ENCODE measurements around the gene PRXL2A. TPM values are rescaled to one million over a fixed set of nuclear protein-coding genes. Genes with fewer than 3 reads are reported as not detected.

Gene PRXL2A
- total RNA-seq, 2 experiments from 2014 or later: not detected

DNA sequence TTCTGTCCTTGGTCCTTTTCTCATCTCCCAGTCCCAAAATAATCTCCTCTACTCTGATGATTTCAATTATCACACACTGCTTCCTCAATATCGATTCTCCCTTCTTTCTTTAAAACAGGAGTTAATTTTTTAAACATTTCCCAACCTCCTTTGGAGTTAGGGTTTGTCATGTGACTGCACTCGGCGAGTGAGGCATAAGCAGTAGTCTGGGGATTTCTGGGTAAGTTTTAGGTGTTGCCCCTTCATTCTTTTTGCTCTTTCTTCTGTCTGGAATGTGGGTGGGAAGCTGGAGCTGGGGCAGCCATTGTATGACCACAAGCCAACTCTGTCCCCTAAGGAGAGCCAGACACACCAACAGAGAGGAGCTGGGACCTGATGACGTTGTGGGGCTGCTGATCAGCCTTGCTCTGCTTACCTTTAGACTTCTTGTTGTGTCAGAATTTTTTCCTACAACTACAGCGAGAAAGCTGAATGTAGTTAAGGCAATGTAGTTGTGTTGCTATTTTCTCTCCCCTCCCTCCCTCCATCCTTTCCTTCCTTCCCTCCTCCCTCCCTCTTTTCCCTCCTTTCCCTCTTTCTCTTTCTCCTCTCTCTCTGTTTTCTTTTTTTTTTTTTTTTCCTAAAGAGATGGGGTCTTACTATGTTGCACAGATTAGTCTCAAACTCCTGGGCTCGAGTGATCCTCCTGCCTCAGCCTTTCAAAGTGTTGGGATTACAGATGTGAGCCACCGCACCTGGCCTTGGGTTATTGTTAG, 39.3 kb downstream of the PRXL2A start:
- no TSS peak for BruUV-seq (replicated peaks)
- ChIA-PET CTCF (ENCODE audit: unreplicated experiment) (interaction anchor here (0.9 to 5.5 kb wide), 2 partner anchors 9 to 58 kb away, joined by 3 to 48 read pairs; no protein-coding TSS in a partner anchor), POLR2A (interaction anchor here (0.6 to 0.8 kb wide), 4 partner anchors 30 to 263 kb away, joined by 3 to 4 read pairs (median 4); no protein-coding TSS in a partner anchor)
- H2AFZ ChIP-seq (ENCODE audit: low read length): 0 out of 2 replicates have a peak overlapping the region, but pooled peaks have one; percentile 4
- peaks cover 20% of the 10 kb centered on the region for H3K4me1 ChIP-seq (ENCODE audit: insufficient read depth, low read length, poor library complexity, severe bottlenecking)
- H3K36me3 ChIP-seq (ENCODE audit: insufficient read depth, low read length): no peaks in the 10 kb centered on the region
- no peaks in the 10 kb centered on the region for H4K20me1 ChIP-seq (ENCODE audit: insufficient read depth, low read length)
- H3K4me2 ChIP-seq (ENCODE audit: low read length): no peak overlapping the region
- intact Hi-C loops (cut with micrococcal nuclease; ENCODE audit: unreplicated experiment): no loop called here
- H3K27ac ChIP-seq (ENCODE audit: low read depth, low read length, poor library complexity, severe bottlenecking): no peak overlapping the region
- no peaks in the 10 kb centered on the region for H3K9me3 ChIP-seq (ENCODE audit: low read length)
- no peaks in the 10 kb centered on the region for H3K9me2 ChIP-seq (ENCODE audit: insufficient read depth, low read length)
- no peaks in the 10 kb centered on the region for H3K79me2 ChIP-seq (ENCODE audit: insufficient read depth, low read depth, low read length)
- no peak overlapping the region for H3K4me3 ChIP-seq (ENCODE audit: low read depth, low read length, poor library complexity, severe bottlenecking)
- no peak for TF ChIP-seq EZH2phosphoT487 (IDR thresholded peaks at IDR 0.05; ENCODE audit: borderline replicate concordance, low read depth, low read length)
- TF ChIP-seq, protein P1, sequence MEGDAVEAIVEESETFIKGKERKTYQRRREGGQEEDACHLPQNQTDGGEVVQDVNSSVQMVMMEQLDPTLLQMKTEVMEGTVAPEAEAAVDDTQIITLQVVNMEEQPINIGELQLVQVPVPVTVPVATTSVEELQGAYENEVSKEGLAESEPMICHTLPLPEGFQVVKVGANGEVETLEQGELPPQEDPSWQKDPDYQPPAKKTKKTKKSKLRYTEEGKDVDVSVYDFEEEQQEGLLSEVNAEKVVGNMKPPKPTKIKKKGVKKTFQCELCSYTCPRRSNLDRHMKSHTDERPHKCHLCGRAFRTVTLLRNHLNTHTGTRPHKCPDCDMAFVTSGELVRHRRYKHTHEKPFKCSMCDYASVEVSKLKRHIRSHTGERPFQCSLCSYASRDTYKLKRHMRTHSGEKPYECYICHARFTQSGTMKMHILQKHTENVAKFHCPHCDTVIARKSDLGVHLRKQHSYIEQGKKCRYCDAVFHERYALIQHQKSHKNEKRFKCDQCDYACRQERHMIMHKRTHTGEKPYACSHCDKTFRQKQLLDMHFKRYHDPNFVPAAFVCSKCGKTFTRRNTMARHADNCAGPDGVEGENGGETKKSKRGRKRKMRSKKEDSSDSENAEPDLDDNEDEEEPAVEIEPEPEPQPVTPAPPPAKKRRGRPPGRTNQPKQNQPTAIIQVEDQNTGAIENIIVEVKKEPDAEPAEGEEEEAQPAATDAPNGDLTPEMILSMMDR (conservative IDR thresholded peaks at IDR 0.05; ENCODE audit: low read length): no peak
- DNase-seq (ENCODE audit: low spot score): no peak

DNA sequence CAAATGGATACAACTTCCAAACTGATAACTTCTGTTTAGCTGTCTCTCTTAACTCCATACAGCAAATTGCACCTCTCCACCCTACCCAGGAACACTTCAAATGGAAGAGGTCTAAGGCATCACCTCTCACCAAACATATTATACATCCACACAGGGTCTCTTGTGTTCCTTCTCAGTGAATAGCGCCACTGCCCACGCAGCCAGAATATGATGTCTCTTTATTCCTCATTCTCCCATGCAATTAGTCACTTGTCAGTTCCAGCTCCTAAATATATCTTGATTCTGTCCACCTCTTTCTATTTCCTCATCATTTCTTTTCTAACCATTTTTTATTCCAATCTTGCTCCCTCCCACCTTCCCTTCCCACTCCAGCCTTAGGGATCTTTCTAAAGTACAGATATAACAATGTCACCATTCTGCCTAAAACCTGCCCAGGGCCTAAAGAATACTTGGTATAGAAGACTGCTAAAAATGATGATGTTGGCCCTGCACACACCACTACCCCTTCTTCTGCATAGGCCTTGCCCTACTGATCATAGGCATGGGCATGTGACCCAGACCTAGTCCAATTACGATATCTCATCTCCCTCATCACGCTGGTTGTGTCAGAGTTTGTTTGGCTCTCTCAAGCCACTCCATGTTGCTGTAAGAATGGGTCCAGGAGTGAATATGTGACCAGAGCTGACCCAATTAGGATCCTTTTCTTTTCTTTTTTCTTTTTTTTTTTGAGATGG, 40.0 kb downstream of the PRXL2A start:
- intact Hi-C loops (cut with micrococcal nuclease; ENCODE audit: unreplicated experiment): no loop called here
- POLR2A ChIA-PET: interaction anchor here (0.6 to 0.8 kb wide), 3 partner anchors 44 to 262 kb away, joined by 3 to 4 read pairs (median 4); no protein-coding TSS in a partner anchor
- Histone ChIP-seq H3K9me3 (ENCODE audit: low read length) (no peaks in the 10 kb centered on the region), H2AFZ (ENCODE audit: low read length) (no peak overlapping the region), H3K27ac (ENCODE audit: low read depth, low read length, poor library complexity, severe bottlenecking) (no peak overlapping the region), H4K20me1 (ENCODE audit: insufficient read depth, low read length) (no peaks in the 10 kb centered on the region), H3K9me2 (ENCODE audit: insufficient read depth, low read length) (no peaks in the 10 kb centered on the region), H3K36me3 (ENCODE audit: insufficient read depth, low read length) (no peaks in the 10 kb centered on the region), H3K4me1 (ENCODE audit: insufficient read depth, low read length, poor library complexity, severe bottlenecking) (peaks cover 24% of the 10 kb centered on the region), H3K4me2 (ENCODE audit: low read length) (no peak overlapping the region), H3K4me3 (ENCODE audit: low read depth, low read length, poor library complexity, severe bottlenecking) (no peak overlapping the region), H3K79me2 (ENCODE audit: insufficient read depth, low read depth, low read length) (no peaks in the 10 kb centered on the region)
- no peak for TF ChIP-seq EZH2phosphoT487 (IDR thresholded peaks at IDR 0.05; ENCODE audit: borderline replicate concordance, low read depth, low read length)
- TF ChIP-seq, protein P1 (conservative IDR thresholded peaks at IDR 0.05; ENCODE audit: low read length): no peak
- no peak for DNase-seq (ENCODE audit: low spot score)
- BruUV-seq (replicated peaks): no TSS peak
- CTCF ChIA-PET (ENCODE audit: unreplicated experiment): interaction anchor here (0.9 to 5.5 kb wide), 2 partner anchors 10 to 57 kb away, joined by 3 to 48 read pairs; no protein-coding TSS in a partner anchor
